ENCODE measurements around the gene AOPEP.
A peak's percentile ranks its signal among the peaks of the same experiment; 100 is the strongest.

Gene AOPEP

GRCh38 chr9:94767331-94768072, 41.0 kb downstream of the AOPEP start:
- DNase-seq = no peak

- DNase-seq = no peak
These were observed 42.3 kb downstream of the AOPEP start for GRCh38 chr9:94768766-94769165.

GRCh38 chr9:94770334-94770733, 43.8 kb downstream of the AOPEP start:
- DNase-seq = no peak

DNA sequence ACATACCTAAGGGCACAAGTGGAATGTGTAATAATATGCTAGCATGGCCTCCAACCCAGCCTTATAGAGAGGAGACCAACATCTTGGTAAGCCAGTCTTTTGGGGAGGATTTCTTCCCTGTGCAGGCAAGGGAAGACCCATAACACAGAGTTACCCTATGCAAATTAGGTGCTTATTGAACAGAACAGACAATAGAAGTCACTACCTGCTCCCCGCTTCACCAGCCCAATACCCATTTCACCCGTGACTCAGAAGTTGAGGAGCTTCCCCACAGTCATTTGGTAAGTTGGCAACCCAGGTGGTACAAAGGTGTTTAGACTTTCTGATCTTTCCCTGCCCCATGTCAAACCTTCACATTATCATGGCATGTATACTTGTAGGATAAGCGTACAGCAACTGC, 44.6 kb downstream of the AOPEP start:
- DNase-seq = no peak

DNA sequence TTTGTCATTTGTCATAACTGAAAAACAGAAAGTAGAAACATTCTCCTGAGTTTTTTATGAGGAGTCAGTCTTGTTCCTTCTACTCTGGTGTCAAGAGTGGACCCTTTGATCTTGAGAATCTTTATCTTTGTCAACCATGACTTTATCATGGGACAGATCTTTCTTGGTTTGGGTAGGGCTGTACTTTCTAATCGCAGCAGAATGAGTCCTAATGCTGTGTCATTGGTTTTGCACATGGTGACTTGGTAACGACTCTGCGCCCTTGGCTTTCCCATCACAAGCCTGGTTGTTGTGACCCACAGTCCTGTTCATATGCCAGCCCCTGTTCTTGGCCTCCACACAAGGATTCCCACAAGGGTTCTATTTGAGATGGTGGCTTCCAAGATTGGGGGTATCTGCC, 45.6 kb downstream of the AOPEP start:
- no peak for DNase-seq

DNA sequence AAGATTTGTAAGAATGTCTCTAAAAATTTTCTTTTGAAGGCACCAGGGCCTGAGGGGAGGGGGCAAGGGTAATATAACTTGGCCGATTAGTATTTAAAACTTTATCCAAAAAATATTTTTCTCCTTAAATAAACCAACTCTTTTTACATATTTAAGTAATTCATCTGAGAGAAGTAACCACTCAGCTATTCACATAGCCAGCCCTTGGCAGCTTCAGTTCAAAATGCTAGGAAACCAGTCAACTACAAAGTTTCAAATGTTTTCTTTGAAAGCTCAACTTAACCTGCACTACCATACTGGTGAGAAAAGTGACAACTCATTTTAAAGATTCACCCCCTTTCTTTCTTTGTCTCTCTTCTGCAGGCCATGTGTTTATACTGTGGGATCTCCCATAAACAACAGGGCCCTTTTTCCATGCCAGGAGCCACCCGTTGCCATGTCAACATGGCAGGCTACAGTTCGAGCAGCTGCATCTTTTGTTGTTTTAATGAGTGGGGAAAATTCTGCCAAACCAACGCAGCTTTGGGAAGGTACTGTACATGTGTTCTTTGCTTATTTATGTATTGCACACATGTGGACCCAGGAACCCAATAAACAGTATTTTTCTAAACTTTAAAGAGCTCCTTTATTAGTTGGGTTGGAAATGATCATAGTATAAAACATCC, 46.3 kb downstream of the AOPEP start:
- peak; percentile 73 for DNase-seq

- DNase-seq = no peak
These were observed 47.2 kb downstream of the AOPEP start for GRCh38 chr9:94773655-94774054.

DNA sequence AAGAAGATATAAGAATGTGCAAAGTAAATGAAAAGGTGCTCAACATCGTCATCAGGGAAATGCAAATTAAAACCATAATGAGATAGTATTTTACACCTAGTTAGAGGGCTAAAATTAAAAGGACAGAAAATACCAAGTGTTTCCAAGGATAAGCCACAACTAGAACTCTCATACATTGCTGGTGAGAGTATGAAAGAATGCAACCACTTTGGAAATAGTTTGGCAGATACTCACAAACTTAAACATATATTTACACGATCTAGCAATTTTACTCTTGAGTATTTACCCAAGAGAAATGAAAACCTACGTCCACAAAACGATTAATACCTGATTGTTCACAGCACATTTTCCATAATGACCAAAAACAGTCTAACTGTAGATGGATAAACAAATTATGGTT, 51.5 kb downstream of the AOPEP start:
- no peak for DNase-seq

DNA sequence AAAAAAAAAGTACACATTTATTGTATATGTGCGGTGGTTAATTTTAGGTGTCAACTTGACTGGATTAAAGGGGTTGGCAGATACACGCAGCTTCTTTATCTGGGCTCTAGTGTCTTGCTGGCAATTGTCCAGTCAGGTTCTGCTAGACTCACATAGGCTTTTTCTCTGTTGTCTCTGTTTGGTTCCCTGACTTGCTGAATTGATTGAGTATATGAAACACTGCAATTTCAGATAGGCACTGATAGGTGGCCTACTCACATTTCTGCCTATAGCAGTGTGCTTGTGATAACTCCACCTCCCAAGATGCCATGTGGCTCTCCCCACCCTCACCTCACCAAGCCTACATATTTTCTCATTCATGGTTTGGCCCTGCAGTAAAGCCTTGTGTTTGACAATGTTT, 52.5 kb downstream of the AOPEP start:
- no peak for DNase-seq

GRCh38 chr9:94779693-94780290, 53.3 kb downstream of the AOPEP start:
- DNase-seq = no peak

- no peak for DNase-seq
These were observed 54.0 kb downstream of the AOPEP start for GRCh38 chr9:94780516-94780950.

- DNase-seq = no peak
These were observed 56.0 kb downstream of the AOPEP start for GRCh38 chr9:94782355-94783101.

- peak; percentile 70 for DNase-seq
These were observed 56.7 kb downstream of the AOPEP start for GRCh38 chr9:94783102-94783682.

DNA sequence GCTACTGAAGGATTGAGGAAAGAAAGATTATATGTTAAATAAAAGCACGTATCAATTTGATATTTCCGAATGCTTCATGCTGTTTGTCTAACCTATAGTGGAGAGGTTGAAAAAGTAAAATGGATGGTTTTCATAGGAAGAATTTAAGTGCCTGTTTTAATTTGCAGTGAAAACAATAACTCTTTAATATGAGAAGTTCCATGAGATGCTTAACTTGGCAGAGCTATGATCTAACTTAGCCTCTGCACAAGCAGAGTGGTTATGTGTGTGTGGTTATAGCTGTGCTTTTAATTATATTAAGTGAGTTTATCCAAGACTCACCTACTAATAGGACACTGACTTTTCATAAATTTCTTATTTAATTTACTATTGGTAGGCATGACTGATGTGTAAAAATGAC, 57.4 kb downstream of the AOPEP start:
- DNase-seq = no peak

DNA sequence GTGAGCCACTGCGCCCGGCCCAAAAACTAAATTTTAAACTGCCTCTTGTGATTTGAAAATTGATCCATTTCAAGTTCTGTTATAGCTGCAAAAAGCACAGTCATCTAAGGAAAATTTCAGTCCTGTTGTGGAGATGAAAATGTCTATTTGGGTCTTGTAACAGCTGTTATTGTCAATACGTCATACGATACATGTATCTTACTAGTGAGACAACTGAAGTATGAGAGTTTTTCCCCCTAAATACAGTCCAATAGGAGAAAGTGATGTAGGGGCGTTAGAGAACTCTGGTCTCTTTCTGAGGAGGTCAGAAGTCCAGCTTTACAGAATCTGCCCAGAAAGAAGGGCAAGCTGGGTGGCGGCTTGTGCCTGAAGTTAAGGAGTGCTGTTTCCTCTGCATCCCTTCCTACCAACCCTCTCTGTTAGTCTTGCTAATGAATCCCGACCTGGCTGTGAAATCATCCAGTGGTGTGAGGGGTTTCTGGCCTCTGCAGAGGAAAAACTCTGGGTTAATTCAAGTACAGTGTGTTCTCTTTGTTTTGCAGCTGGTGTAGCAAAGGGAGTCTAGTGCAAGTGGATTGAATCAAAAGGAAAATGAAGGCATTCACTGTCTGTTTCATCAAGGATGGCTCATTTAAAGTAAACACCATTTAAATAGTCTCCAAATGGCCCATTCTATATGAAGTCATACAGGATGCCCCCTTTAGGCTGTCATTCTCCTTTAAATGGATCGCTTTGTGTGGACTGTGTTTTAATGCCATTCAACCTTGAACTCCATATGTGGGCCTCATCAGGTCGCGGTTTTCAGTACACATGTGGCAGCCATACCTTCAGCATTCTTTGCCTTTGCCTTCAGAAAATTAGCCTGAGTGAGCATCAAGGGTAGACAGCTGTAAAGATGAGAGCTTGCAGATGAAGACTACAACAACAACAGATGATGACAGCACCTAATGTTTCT, 59.0 kb downstream of the AOPEP start:
- DNase-seq = no peak

- DNase-seq = no peak
These were observed 60.1 kb downstream of the AOPEP start for GRCh38 chr9:94786586-94786985.

DNA sequence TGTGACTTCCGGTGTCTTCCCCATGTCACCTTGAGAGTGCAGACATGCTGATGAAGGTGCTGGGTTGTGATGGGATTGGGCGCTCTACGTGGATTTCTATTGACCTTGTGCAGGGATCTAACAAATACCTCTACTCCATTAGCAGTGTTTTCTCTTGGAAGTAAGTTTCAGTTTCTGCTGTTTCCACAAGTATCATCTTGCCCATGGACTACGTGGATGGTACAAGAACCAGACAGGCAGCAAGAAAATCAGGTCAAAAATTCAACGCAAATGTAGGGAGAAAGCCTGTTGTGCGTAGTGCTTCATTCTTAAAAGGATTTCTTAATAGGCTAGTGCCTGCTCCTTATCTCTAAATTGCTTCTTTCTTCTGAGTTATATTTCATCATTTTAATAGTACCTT, 60.8 kb downstream of the AOPEP start:
- DNase-seq = no peak

- no peak for DNase-seq
These were observed 62.1 kb downstream of the AOPEP start for GRCh38 chr9:94788570-94789105.

- no peak for DNase-seq
These were observed 64.9 kb downstream of the AOPEP start for GRCh38 chr9:94791435-94791834.

DNA sequence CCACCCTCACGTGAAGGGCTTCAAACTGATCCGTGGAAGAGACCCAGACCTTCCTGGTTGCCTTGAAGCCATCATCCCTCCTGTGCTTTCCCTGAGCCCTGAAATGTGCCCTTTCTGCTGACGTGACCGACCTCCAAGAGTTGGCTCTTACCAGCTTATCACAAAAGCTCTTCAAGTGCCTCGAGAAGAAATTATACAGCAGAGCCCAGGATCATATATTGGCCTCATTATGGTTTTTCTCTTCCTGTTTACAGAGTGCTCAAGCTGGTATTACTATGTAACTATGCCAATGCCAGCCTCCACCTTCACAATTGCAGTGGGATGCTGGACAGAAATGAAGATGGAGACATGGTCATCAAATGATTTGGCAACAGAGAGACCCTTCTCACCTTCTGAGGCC, 66.0 kb downstream of the AOPEP start:
- no peak for DNase-seq

- DNase-seq = no peak
These were observed 68.1 kb downstream of the AOPEP start for GRCh38 chr9:94794476-94795167.

All from NCI-H1694 (cell line).